ENCODE measurements around the gene MYO3A. TPM values are rescaled to one million over a fixed set of nuclear protein-coding genes. Genes with fewer than 3 reads are reported as not detected.
"Not testable (repeated sequence)": the region's sequence is repeated elsewhere in the genome, so short reads cannot be mapped to it uniquely, and the experiment has no call there.

Gene MYO3A
- total RNA-seq, 1 experiment from 2014 or later: not detected

DNA sequence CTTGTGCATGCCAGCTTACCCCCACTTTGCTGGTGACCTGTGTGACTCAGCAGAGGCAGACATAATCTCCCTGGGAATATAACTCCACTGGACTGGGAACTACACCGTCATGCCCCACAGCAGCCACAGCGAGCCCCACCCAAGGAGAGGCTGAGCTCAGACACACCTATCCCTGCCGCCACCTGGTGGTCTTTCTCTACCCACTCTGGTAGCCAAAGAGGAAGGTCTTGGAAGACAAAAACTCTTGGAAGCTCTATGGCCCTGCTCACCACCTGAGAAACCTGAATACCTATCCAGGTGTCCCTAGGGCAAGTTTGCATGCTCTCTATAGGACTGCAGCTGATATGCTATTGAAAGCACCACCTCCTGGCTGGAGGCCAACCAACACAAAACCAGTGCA, 48.1 kb downstream of the MYO3A start:
- DNase-seq (ENCODE audit: low read depth): no peak

DNA sequence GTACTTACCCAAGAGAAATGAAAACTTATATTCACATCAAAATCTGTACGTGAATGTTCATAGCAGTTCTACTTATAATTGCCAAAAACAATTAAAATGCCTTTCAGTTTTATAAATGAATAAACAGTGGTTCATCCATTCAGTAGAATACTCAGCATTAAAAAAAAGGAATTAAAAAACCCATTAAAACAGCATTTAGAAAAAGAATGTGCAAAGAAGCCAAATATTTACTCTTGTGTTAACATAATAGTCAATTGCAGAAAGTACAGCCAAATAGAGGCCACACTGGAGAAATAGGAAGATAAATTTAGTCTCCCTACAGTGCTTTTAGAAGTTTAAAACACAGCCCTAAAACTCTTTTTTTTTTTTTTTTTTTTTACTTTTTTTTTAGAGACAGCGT, 54.6 kb downstream of the MYO3A start:
- DNase-seq (ENCODE audit: low read depth): no peak

DNA sequence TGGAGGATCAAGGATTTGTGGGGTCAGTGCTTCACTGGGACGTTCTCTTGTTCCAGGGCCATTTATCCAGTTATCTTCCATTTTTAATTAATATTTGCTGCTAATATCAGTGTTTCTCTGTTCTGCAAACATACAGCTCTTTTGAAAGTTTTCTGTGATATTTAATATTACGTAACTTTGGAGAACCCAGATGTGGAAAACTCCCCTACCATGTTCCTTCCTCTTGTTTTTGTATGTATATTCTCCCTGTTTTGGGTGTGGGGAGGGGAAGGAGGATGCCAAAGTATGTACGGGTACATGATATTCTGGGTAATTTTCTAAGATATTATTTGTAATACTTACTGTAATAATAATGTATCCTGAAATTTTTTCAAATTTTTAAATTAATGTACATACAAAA, 55.9 kb downstream of the MYO3A start:
- DNase-seq (ENCODE audit: low read depth): no peak

DNA sequence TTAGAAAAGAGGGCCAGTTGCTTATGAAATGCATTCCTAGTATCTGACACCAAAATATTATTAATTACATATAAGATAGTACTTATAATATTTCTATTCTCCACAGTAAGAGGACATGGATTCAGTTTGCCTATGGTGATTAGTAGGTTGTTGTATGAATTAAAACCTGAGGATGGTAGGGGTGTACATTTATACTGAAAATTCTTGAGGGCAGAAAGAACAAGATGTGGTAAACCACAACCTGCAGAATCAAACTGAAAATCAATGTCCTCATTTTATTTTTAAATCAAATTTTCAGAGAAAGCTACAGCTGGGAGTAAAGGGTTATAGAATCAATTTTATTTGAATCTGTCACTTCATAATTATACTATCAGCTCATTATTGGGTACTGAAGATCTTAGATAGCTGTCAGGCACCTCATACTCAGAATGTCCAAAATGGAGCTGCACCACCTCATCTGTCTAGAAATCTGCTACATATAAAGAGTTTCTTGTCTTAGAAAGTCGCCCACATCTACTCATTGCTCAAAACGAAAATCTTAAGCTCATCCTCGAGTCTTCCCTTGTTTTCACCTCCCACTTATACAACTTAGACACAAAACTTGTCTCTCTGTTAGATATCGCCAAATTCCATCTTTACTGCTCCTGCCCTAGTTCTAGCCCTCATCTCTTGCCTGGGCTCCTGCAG, 65.4 kb downstream of the MYO3A start:
- no peak for DNase-seq (ENCODE audit: low read depth)

DNA sequence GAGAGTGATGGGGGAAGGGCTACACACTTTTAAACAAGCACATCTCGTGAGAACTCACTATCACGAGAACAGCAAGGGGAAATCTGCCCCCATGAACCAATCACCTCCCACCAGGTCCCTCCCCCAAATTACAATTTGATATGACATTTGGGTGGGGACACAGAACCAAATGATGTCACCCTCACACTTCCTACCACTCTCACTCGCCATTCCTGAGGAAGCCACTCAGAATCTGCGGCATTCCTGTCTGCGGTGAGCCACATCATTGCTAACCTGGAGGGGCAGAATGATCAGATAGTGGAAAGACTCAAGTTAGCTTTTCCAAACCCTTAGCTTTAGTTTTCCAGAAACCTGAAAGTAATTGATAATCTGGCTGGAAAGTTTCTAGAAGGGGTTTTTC, 66.9 kb downstream of the MYO3A start:
- peak; percentile 11 for DNase-seq (ENCODE audit: low read depth)

DNA sequence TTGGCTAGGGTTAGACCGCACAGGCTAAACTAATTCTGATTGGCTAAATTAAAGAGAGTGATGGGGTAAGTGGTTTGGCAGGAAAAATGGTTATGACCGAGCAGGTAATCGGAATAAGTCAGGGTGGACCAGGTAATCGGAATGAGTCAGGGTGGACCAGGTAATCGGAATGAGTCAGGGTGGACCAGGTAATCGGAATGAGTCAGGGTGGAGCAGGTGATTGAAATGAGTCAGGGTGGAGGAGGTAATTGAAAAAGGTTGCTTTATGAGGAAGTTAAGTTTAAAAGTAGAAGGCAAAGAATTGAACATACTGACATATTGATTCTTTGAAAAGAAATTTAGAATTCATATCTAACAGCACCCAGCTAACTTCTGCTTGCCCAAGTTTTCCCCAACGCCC, 68.4 kb downstream of the MYO3A start:
- DNase-seq (ENCODE audit: low read depth): not testable (repeated sequence)

DNA sequence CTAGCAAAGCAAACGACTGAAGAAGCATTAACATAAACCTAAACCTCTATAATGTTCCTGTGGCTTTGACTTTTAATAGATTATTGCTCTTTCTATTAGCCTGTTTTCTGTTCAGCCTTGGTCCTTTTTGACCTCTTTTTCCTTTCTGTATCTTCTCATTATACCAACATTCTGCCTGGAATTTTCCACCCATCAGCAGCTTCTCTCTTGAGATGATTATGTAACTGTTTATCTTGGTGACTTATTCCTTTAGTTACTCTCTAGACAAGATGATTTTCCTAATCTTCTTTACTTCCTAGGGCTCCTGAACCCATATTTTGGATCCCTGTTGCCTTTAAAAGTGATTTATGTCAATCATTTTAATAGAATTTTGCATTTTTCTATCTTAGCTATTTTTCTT, 81.1 kb downstream of the MYO3A start:
- DNase-seq (ENCODE audit: low read depth): no peak

DNA sequence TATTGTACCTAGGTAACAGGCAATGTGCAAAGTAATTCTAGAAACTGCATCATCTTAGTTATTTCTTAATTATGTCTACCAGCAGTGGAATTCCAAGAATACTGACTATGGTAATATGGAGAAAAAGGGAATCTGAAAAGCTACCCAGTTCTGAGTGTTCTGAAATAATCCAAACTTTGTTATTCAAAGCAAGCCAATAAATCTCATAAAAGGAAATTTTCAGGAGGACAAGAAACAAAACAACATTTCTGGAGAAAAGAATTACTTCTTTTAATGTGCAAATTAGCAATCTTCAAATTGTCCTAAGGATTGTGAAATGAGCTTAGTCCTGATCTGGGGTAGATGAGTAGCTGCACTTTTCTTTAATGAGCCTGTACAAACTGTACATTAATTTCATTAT, 88.8 kb downstream of the MYO3A start:
- no peak for DNase-seq (ENCODE audit: low read depth)

DNA sequence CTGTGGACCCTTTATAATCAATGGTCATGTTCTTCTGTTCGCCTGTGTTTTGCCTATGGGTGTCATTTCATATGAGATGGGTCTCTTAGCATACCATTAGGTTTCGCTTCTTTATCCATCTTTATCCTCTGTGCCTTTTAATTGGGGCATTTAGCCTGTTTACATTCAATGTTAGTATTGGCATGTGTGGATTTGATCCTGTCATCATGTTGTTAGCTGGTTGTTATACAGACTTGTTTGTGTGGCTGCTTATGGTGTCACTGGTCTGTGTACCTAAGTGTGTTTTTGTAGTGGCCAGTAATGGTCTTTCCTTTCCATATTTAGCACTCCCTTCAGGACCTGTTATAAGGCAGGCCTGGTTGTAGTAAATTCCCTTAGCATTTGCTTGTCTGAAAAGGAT, 90.3 kb downstream of the MYO3A start:
- no peak for DNase-seq (ENCODE audit: low read depth)

DNA sequence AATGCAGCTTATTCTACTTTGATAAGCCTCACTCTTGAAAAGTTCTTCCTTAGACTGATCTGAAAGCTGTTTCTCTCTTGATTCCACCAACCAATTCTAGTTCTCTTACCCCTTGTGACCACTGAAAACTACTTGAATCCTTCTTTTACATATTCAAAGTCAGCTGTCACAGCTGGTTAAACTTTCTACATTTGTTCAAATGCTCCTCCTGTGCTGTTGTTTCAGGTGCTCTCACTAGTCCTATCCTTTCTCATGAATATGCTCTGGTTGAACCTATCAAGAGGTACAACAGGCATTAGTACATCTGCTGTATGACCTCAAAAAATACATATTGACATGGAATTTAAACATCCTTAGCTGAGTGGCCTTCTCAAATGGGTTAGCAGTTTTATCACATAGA, 91.5 kb downstream of the MYO3A start:
- no peak for DNase-seq (ENCODE audit: low read depth)

DNA sequence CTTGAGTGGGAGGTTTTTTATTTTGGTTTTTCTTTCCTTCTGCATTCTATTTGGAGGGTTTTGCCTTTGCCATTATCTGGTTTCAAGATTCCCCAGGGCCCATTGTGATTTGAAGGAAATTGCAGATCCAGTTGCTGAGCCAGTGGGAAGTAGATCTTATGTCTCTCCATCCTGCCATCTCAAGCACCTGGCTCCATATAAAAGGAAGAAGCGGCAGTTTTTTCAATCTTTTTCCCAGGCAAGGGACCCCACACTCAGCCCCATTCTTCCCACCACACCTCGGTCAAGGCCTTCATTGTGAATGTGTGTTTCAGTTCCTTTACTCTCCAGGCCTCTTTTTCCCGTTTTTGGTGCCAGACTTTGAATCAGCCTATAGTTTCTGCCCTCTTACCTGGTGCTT, 95.8 kb downstream of the MYO3A start:
- no peak for DNase-seq (ENCODE audit: low read depth)

DNA sequence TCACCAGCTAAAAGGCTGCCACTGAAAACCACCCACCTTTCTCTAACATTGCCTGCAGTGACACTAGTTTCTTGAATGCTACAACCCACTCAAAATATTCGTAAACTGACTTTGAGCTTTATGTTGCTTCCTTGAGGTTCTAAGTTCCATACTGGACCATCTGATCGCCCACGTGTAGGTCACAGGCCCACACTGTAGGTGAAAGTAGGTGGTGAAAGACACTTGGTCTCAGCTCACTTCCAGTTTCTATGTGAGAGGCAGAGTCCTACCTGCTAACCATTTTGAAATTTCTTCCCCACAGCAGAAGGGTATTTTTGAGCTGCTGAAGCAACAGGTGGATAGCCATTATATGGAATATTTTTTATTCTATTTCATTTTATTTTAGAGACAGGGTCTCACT, 97.3 kb downstream of the MYO3A start:
- DNase-seq (ENCODE audit: low read depth): no peak

DNA sequence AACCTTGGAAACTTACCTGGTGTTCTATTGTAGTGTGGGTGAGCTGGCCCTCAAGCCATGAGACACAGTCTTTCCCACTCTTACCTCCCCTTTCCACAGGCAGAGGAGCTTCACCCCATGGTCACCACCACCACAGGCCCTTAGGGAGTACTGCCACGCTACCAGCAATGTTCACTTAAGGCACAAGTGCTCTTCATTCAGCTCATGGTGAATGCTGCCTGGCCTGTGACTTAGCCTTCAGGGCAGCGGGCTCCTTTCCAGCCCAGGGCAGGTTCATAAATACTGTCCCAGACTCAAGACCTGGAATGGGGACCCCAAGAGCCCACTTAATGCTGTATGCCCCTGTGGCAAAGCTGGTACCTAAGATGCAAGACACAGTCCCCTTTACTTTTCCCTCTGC, 109.4 kb downstream of the MYO3A start:
- DNase-seq (ENCODE audit: low read depth): no peak

DNA sequence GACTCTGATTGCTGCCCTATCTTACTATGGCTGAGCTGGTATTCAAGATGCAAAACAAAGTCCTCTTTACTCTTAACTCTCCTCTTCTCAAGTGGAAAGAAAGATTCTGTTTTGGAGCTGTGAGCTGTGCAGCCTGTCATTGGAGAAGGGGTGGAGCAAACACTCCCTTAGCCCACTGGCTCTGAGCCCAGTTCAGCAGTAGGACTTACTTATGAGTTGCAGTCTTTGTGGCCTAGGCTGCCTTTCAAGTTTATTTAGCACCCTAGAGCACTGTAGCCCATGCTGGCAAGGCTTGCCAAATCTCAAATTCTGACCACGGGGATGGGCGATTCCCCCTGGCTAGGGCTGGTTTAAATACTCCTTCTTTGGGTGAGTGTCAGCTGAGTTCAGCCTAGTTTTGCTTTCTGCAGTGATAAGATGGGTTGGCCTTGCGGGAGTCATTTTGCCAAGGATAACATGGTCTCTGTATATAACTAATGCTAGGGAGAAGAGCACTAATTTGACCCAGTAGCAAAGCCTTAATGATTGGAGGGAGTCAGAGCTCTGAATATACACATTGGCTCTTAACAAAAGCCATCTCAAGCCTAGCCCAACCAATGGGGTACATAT, 110.2 kb downstream of the MYO3A start:
- DNase-seq (ENCODE audit: low read depth): peak; percentile 17

DNA sequence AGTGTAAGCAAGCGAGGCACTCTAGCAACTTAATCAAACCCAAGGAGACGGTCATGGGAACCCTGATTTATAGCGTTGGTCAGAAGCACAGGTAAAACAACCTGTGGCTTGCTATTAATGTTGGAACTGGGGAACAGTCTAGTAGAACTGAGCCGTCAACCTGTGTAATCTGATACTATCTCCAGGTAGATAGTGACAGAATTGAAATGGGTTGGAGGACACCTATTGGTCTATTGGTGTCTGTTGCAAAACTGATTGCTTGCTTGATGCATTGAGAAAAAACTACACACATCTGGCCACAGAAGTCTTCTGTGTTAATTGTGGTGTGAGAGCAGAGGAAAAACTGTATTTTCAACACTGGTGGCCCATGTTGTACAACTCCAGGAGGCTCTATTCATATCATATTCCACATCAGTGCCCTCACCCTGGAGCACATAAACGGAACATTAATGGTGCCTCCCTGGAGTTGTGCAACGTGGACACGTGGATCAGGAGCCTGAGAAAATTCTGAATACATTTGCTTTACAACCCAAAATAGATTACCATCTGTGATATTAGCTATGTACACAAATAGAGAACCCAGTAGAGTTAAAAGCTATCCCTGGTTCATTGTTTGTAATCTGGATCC, 112.2 kb downstream of the MYO3A start:
- no peak for DNase-seq (ENCODE audit: low read depth)

DNA sequence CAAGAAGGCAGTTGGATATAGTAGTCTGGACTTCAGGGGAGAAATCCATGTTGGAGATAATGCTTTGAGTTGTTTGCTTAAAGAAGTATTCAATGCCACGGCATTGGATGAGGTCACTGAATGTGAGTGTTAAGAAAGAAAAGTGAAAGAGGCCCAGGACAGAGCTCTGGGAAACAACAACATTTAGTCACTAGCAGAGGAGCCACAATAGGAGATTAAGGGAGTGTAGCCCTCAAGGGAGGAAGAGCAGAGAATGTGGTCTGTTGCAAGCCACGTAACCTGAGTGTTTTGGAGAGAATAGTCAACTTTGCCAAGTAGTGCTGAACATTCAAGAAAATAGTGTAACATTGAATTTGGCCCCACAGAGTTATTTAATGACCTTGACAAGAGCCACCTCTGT, 114.7 kb downstream of the MYO3A start:
- no peak for DNase-seq (ENCODE audit: low read depth)

DNA sequence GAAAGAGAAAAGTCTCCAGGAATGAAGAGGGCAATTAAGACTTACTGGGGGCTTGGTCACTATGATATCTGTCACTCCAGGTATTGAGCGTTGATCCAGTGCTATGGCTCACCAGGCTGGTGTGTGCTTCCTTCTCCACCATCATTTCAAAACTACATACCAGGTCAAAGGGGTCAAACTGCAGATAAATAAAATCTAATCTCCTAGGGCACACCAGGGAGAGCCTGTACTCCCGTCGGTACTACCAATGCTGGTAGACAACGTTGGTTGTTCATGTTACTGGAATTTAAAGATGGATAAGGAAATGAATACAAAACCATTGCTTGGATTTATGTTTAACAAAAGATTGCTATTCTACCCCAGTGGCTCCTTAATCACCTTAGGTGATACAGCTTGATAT, 118.3 kb downstream of the MYO3A start:
- no peak for DNase-seq (ENCODE audit: low read depth)

DNA sequence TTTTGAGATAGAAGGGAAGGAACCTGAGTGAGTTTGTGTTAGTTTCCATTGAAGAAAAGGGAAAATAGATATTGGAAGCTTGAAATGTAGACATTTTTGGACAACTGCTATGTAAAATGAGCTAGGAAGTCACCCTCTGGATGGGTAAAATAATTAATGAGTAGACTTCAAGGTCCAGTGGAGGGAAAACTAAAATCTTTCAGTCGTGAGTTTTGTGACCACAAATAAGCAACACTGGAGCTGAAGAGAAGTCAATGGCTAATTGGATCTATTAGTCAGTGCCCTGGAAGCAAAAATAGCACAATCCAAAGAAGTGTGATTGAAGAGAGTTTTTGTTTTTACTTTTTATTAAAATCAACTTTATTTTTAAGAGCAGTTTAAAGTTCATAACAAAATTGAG, 123.4 kb downstream of the MYO3A start:
- no peak for DNase-seq (ENCODE audit: low read depth)

DNA sequence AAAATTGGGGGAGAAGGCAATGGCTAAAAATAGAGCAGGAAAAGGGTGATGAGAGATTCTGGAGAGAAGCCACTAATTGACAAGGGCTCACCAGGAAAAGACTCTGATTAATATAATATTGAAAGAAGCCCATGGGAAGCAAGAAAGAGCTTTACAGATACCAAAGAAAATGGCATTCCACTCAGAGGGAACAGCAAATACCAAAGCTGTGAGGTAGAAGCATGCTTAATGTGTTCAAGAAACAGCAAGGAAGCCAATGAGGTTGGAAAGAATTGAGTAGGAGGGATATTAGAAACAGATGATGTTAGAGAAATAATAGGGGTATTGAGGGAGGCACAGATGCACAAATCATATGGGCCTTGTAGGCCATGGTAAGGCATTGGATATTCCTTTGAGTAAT, 130.1 kb downstream of the MYO3A start:
- DNase-seq (ENCODE audit: low read depth): no peak

DNA sequence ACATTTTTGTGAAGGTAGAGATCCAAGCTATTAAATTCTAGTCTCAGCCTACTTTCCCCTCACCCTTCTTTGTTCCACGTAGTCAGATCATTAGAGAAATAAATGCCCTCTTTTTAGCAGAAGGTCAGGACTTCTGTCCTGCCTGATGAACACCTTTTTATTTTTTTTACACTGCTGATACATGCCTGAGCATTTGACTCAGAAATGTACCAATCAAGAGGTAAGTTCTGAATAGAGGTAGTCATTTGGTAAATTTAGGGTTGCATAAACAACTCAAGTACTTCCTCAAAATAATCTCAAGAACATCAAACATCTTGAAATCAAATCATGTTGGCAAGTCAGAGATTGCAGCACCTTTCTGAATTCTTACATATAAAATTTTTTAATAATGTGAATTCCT, 133.7 kb downstream of the MYO3A start:
- DNase-seq (ENCODE audit: low read depth): no peak

DNA sequence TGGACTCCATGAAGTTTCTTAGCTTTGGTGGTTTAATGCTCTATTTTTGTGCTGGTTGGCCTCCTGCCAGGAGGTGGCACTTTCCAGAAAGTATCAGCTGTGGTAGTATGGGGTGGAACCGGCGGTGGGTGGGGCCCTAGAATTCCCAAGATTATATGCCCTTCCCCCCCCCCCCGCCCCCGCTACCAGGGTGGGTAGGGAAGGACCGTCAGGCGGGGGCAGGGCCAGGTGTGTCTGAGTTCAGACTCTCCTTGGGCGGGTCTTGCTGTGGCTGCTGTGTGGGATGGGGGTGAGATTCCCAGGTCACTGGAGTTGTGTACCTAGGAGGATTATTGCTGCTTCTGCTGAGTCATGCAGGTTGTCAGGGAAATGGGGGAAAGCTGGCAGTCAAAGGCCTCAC, 146.9 kb downstream of the MYO3A start:
- DNase-seq (ENCODE audit: low read depth): not testable (repeated sequence)

DNA sequence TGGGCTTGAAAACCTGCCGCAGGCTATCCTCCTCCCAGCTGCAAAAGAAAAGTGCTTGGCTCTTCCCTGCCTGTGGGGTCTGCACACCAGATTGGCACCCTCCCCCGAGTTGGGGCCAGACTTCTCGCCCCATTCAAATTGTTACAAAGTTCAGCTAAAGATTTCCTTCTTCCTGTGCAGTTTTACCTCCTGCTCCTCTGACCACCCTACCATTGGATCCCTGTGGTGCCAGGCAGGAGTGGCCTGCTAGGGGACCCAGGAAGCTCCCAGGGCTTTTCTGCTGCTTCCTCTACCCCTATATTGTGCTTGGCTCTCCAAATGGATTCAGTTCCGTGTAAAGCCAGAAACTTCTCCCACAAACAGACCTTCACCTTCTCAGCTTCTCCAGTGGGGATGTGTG, 147.4 kb downstream of the MYO3A start:
- no peak for DNase-seq (ENCODE audit: low read depth)

DNA sequence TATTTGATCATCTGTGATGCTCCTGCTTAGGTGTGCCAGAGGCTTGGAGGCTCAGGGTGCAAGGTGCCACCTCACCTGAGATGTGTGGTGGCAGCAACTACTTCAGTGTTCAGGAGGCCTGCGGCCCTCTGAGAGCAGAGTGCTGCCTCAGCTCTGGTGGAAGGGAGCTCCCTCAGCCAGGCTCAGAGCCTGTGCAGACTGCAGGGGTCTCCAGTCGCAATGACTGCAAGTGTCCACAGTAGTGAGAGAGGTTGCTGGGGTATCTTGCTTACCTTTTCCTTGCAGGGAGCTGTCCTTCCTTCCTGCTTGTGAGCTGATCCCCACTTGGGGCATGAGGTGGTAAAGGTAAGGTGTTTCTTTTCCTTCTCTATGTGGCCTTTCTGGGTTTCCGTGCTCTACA, 151.5 kb downstream of the MYO3A start:
- no peak for DNase-seq (ENCODE audit: low read depth)

DNA sequence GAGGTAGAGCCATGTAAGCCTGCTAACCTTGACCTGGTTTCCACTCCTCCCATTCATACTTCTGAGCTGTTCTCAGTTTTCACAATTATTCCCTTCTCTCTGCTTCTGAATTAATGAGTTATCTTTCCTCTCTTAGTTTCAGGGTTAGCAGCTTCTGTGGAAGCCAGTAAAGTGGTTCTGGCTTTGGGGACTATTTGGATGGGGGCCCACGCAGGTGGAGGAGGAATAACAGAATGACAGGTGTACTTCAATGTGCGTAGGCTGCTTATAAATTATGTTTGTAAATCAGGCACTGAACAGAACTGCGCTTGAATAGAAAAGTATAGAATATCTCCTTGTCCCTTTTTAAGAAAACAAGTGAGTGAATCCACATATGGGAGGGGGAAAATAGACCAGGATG, 153.6 kb downstream of the MYO3A start:
- no peak for DNase-seq (ENCODE audit: low read depth)

All from RPMI7951 (cell line).